Measurements from ENCODE around the gene HOXC9. TPM values are rescaled to one million over a fixed set of nuclear protein-coding genes. Genes with fewer than 3 reads are reported as not detected.

HOXC9 gene
- total RNA-seq, 1 experiment from 2014 or later, result not detected

DNA sequence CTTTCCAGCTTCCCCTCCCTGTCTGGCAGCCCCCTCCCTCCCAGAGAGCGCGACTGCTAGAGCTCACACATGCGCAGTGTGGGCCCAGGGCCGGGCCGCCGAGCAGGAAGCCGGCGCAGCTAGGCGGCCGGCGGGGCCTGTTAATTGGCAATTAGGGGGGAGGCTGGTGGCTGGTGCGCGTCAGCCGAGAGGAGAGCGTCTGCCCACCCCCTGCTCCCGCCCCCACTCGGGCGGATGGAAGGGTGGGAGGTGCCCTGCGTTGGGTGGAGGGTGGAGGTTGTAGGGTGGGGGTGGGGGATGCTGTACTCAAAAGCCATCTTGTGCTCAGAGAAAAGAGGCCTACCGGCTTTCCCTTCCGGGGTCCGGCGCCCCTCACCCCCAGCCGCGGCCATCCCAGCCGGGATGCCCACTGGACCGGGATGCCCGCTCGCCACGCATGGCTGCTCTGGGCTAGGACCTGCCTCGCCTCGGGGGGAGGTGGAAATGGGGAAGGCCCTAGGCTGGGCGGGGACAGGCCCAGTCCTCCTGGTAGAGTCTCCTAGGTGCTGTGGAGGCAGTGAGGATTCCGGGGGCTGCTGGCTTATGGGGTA, 18.0 kb downstream of the HOXC9 start:
- H3K9me3 Mint-ChIP-seq, result peaks cover 0 to 2% of the 10 kb centered on the region in 2 experiments; a peak in 2 of 5 replicates
- no peak overlapping the region for H3K14ac ChIP-seq (ENCODE audit: insufficient read depth, low read length)
- H2BK15ac ChIP-seq (ENCODE audit: low read depth, low read length), result no peak overlapping the region
- no peaks in the 10 kb centered on the region for H4K20me1 ChIP-seq (ENCODE audit: control insufficient read depth, insufficient read depth, insufficient read length)
- H2AFZ ChIP-seq (ENCODE audit: low read length), result no peak overlapping the region
- H4K8ac ChIP-seq (replicated peaks; ENCODE audit: insufficient read length, low read depth, low read length), result no peak overlapping the region
- H3K56ac ChIP-seq (ENCODE audit: insufficient read length, low read depth, low read length), result no peak overlapping the region
- H3K4me1 Mint-ChIP-seq, result peaks cover 13 to 26% of the 10 kb centered on the region in 2 experiments
- H2BK120ac ChIP-seq (ENCODE audit: low read depth, low read length, poor library complexity, severe bottlenecking), result no peak overlapping the region
- H3K18ac ChIP-seq (ENCODE audit: insufficient read length, low read depth, low read length), result no peak overlapping the region
- peaks cover 10% of the 10 kb centered on the region for H3K23me2 ChIP-seq (ENCODE audit: insufficient read length, low read depth, low read length, poor library complexity, severe bottlenecking)
- H3K4me2 ChIP-seq (ENCODE audit: insufficient read depth, insufficient read length, low read length), result peak overlapping the region; percentile 77
- no peak overlapping the region for H4K5ac ChIP-seq (ENCODE audit: insufficient read length, low read depth, low read length)
- no peak overlapping the region for H3K4ac ChIP-seq (ENCODE audit: low read depth, low read length)
- no peak overlapping the region for H3K27ac ChIP-seq (ENCODE audit: insufficient read length, low read depth, low read length)
- H3K4me1 ChIP-seq (ENCODE audit: insufficient read depth, low read length), result no peaks in the 10 kb centered on the region
- no peak overlapping the region for H3T11ph ChIP-seq (ENCODE audit: low read length)
- peak; percentile 93 for DNase-seq
- H3K79me1 ChIP-seq (ENCODE audit: insufficient read depth, low read depth, low read length, poor library complexity, severe bottlenecking), result no peaks in the 10 kb centered on the region
- no peaks in the 10 kb centered on the region for H3K9me3 ChIP-seq (ENCODE audit: control insufficient read depth, low read depth, low read length)
- no peak overlapping the region for H3K9ac ChIP-seq (ENCODE audit: extremely low read depth, insufficient read length, low read length)
- H2BK5ac ChIP-seq (ENCODE audit: insufficient read length, low read length), result no peak overlapping the region
- H3K79me2 ChIP-seq (ENCODE audit: insufficient read depth, low read length), result no peaks in the 10 kb centered on the region
- H3K27me3 Mint-ChIP-seq (ENCODE audit: low read depth), result peaks cover 100% of the 10 kb centered on the region
- H2BK12ac ChIP-seq (ENCODE audit: insufficient read length, low read depth, low read length), result no peak overlapping the region
- H2AK5ac ChIP-seq (ENCODE audit: insufficient read length, low read length), result no peak overlapping the region
- H4K91ac ChIP-seq (ENCODE audit: insufficient read length, low read depth, low read length), result no peak overlapping the region
- H3K27ac Mint-ChIP-seq, result no peak overlapping the region
- H3K36me3 Mint-ChIP-seq (ENCODE audit: insufficient read depth in 1 of 3, low read depth in 3 of 3), result no peaks in the 10 kb centered on the region
- peaks cover 93% of the 10 kb centered on the region for H3K27me3 ChIP-seq (ENCODE audit: insufficient read depth, low read length)
- TF ChIP-seq, protein P1, sequence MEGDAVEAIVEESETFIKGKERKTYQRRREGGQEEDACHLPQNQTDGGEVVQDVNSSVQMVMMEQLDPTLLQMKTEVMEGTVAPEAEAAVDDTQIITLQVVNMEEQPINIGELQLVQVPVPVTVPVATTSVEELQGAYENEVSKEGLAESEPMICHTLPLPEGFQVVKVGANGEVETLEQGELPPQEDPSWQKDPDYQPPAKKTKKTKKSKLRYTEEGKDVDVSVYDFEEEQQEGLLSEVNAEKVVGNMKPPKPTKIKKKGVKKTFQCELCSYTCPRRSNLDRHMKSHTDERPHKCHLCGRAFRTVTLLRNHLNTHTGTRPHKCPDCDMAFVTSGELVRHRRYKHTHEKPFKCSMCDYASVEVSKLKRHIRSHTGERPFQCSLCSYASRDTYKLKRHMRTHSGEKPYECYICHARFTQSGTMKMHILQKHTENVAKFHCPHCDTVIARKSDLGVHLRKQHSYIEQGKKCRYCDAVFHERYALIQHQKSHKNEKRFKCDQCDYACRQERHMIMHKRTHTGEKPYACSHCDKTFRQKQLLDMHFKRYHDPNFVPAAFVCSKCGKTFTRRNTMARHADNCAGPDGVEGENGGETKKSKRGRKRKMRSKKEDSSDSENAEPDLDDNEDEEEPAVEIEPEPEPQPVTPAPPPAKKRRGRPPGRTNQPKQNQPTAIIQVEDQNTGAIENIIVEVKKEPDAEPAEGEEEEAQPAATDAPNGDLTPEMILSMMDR (conservative IDR thresholded peaks at IDR 0.05), result no peak
- H2BK20ac ChIP-seq (ENCODE audit: low read depth, low read length, poor library complexity, severe bottlenecking), result no peak overlapping the region
- peak overlapping the region; percentile 38 to 77 for H3K4me3 Mint-ChIP-seq
- WGBS (ENCODE audit: extremely low coverage, insufficient read length, low lambda C conversion rate), result no CpG with 5 or more reads among the region's 34 CpGs
- no peak overlapping the region for H3K23ac ChIP-seq (ENCODE audit: insufficient read length, low read depth, low read length)
